Fibroblast of villous mesenchyme (primary cell): Measurements from ENCODE around the gene CILP2. TPM values are rescaled to one million over a fixed set of nuclear protein-coding genes. Genes with fewer than 3 reads are reported as not detected.

Experiments
- DNase-seq: peaks from one replicate; pipeline ENCODE4 v3.0.0-alpha.2; 2010; ENCODE audit warnings: low read depth
- H3K4me3 ChIP-seq: 2 replicates; pipeline ENCODE4 v1.5.1; 2011; ENCODE audit warnings: low read depth, mild to moderate bottlenecking, low read length
- CTCF ChIP-seq: IDR thresholded peaks from 2 replicates; pipeline ENCODE4 v1.5.1; 2012; ENCODE audit warnings: low read depth, mild to moderate bottlenecking, low read length; ENCODE audit not compliant: insufficient read depth
- total RNA-seq: library from RNA; depleted of rRNA; stranded (reverse); fragments of >200 nt; gene quantifications from 2 replicates; pipeline ENCODE4 v1.2.3, GENCODE V29; 2012

Gene CILP2
- total RNA-seq, 1 donor: 0.43 TPM

GRCh38 chr19:19558055-19558454, 20.0 kb downstream of the CILP2 start:
- no peak for TF ChIP-seq CTCF
- H3K4me3 ChIP-seq: no peak overlapping the region
- no peak for DNase-seq

- DNase-seq: no peak
- no peak overlapping the region for H3K4me3 ChIP-seq
- TF ChIP-seq CTCF: no peak
Observed at GRCh38 chr19:19558636-19559035, 20.6 kb downstream of the CILP2 start.

GRCh38 chr19:19559931-19560330, 21.9 kb downstream of the CILP2 start:
- no peak for DNase-seq
- H3K4me3 ChIP-seq: no peak overlapping the region
- TF ChIP-seq CTCF: no peak

GRCh38 chr19:19561946-19562664, 24.0 kb downstream of the CILP2 start:
- DNase-seq: no peak
- TF ChIP-seq CTCF: no peak
- no peak overlapping the region for H3K4me3 ChIP-seq

- no peak for DNase-seq
- no peak overlapping the region for H3K4me3 ChIP-seq
- TF ChIP-seq CTCF: no peak
Observed at GRCh38 chr19:19562665-19563347, 24.7 kb downstream of the CILP2 start.

GRCh38 chr19:19563348-19563848, 25.3 kb downstream of the CILP2 start:
- DNase-seq: no peak
- TF ChIP-seq CTCF: no peak
- no peak overlapping the region for H3K4me3 ChIP-seq
